GM12878 (cell line): ENCODE measurements around the gene ABCG1. TPM values are rescaled to one million over a fixed set of nuclear protein-coding genes. Genes with fewer than 3 reads are reported as not detected.

Source experiments
- ATAC-seq: fragments of 200-7000 bp; cut with Tn5 transposase; 3 replicates; pipeline ENCODE4 v1.9.1; 2020; ENCODE audit warnings: mild to moderate bottlenecking, moderate library complexity
- BruUV-seq: library from RNA; stranded (reverse); fragments of 400-500 nt; replicated peaks from 2 replicates; lab custom pipeline; 2021; lab: Mats Ljungman, UMichigan
- CTCF ChIA-PET: fragments of 300-600 bp; sonication (Branson Sonifier 250); formaldehyde crosslinking; extraction: SDS; loops from one replicate; lab custom pipeline; 2021; ENCODE audit warnings: inconsistent platforms; lab: Yijun Ruan, JAX
- POLR2A ChIA-PET: fragments of 350-600 bp; formaldehyde crosslinking; extraction: SDS; loops from one replicate; lab custom pipeline; 2021; ENCODE audit warnings: inconsistent platforms; lab: Charles Lee
- RAD21 ChIA-PET: fragments of 300-600 bp; sonication (Branson Sonifier 250); formaldehyde crosslinking; loops from one replicate; lab custom pipeline; 2023; ENCODE audit warnings: antibody characterized with exemption; ENCODE audit not compliant: unreplicated experiment; lab: Charles Lee
- SMC1A ChIA-PET: fragments of 300-600 bp; sonication (Branson Sonifier 250); formaldehyde crosslinking; loops from one replicate; lab custom pipeline; 2023; ENCODE audit not compliant: unreplicated experiment, uncharacterized antibody; lab: Charles Lee
- DNase-seq: peaks from one replicate; pipeline ENCODE4 v3.0.0-alpha.2; 2011; ENCODE audit warnings: low read depth, low spot score
- FAIRE-seq: peaks from 3 replicates; lab custom pipeline; 2011; peaks lifted over from hg19 to GRCh38; lab: Jason Lieb, UNC
- H2AFZ ChIP-seq: 2 replicates; pipeline ENCODE4 v1.6.0; 2011; ENCODE audit warnings: low read depth, low read length, control low read depth; ENCODE audit not compliant: control insufficient read depth
- H3K27ac ChIP-seq: 2 replicates; pipeline ENCODE4 v1.5.1; 2011; ENCODE audit warnings: control low read depth; ENCODE audit not compliant: control insufficient read depth, insufficient read depth
- H3K27me3 ChIP-seq, 2 experiments: replicated peaks in 1 of 2; 2 replicates each; pipeline versions ENCODE4 v1.6.0 to v1.6.1; 2011; ENCODE audit warnings: low read length in 1 of 2; ENCODE audit not compliant: control insufficient read depth in 2 of 2, insufficient read depth in 2 of 2
- H3K36me3 ChIP-seq, 2 experiments: 2 replicates each; pipeline ENCODE4 v1.5.1; 2011; ENCODE audit warnings: low read length in 1 of 2; ENCODE audit not compliant: control insufficient read depth in 2 of 2, insufficient read depth in 2 of 2
- H3K4me1 ChIP-seq: 2 replicates; pipeline ENCODE4 v1.6.1; 2011; ENCODE audit warnings: mild to moderate bottlenecking, low read length, moderate library complexity, mixed read lengths; ENCODE audit not compliant: control insufficient read depth, insufficient read depth
- H3K4me2 ChIP-seq: 2 replicates; pipeline ENCODE4 v1.6.0; 2011; ENCODE audit warnings: control low read depth; ENCODE audit not compliant: control insufficient read depth, insufficient read depth
- H3K4me3 ChIP-seq: fragments of 200-600 bp; sonication (generic); 2 replicates; pipeline ENCODE4 v1.5.1; 2016
- H3K79me2 ChIP-seq: 2 replicates; pipeline ENCODE4 v1.6.0; 2011; ENCODE audit warnings: low read length; ENCODE audit not compliant: control insufficient read depth, insufficient read depth
- H3K9ac ChIP-seq: 2 replicates; pipeline ENCODE4 v1.8.0; 2011; ENCODE audit warnings: low read length, control low read depth, mixed read lengths; ENCODE audit not compliant: control insufficient read depth, insufficient read depth
- H3K9me3 ChIP-seq: replicated peaks from 3 replicates; pipeline ENCODE4 v1.5.1; 2011; ENCODE audit warnings: mild to moderate bottlenecking, low read length; ENCODE audit not compliant: control insufficient read depth, insufficient read depth
- H4K20me1 ChIP-seq: 2 replicates; pipeline ENCODE4 v1.6.0; 2011; ENCODE audit not compliant: control insufficient read depth, insufficient read depth
- ATF3 ChIP-seq: IDR thresholded peaks from 2 replicates; pipeline ENCODE4 v1.6.1; 2011; ENCODE audit warnings: low read depth, mild to moderate bottlenecking, low read length, moderate library complexity, borderline replicate concordance; ENCODE audit errors: extremely low read depth
- ATF7 ChIP-seq: fragments of 450-650 bp; IDR thresholded peaks from 2 replicates; pipeline ENCODE4 v1.6.1; 2016; ENCODE audit warnings: low read depth, mild to moderate bottlenecking
- IRF4 ChIP-seq: IDR thresholded peaks from 2 replicates; pipeline ENCODE4 v1.6.1; 2011; ENCODE audit warnings: low read depth, low read length
- IRF5 ChIP-seq: fragments of 450-650 bp; IDR thresholded peaks from 2 replicates; pipeline ENCODE4 v1.6.1; 2017; ENCODE audit warnings: borderline replicate concordance
- MYC ChIP-seq: IDR thresholded peaks from 2 replicates; pipeline ENCODE4 v1.6.1; 2011; ENCODE audit warnings: mild to moderate bottlenecking, low read length, moderate library complexity, inconsistent platforms; ENCODE audit not compliant: insufficient read depth, insufficient replicate concordance, insufficient read length, severe bottlenecking
- PAX5 ChIP-seq: IDR thresholded peaks from 2 replicates; pipeline ENCODE4 v1.6.1; 2011; ENCODE audit warnings: low read depth, low read length, borderline replicate concordance
- PKNOX1 ChIP-seq: fragments of 450-650 bp; IDR thresholded peaks from 2 replicates; pipeline ENCODE4 v1.6.1; 2016; ENCODE audit warnings: mild to moderate bottlenecking
- RELA ChIP-seq: fragments of 450-650 bp; IDR thresholded peaks from 2 replicates; pipeline ENCODE4 v1.8.0; 2014; ENCODE audit warnings: borderline replicate concordance; ENCODE audit not compliant: partially characterized antibody
- RELB ChIP-seq: fragments of 450-650 bp; IDR thresholded peaks from 2 replicates; pipeline ENCODE4 v1.6.1; 2017; ENCODE audit warnings: low read depth, mild to moderate bottlenecking, moderate library complexity
- SIN3A ChIP-seq: IDR thresholded peaks from 2 replicates; pipeline ENCODE4 v1.6.1; 2012; ENCODE audit warnings: low read depth, low read length, improper control_type of control experiment
- SMARCA5 ChIP-seq: fragments of 450-650 bp; IDR thresholded peaks from 2 replicates; pipeline ENCODE4 v1.6.1; 2017; ENCODE audit warnings: mild to moderate bottlenecking
- SPI1 ChIP-seq: IDR thresholded peaks from 2 replicates; pipeline ENCODE4 v1.6.1; 2011; ENCODE audit warnings: low read depth, mild to moderate bottlenecking, low read length, moderate library complexity, borderline replicate concordance; ENCODE audit not compliant: insufficient read depth
- SRF ChIP-seq, 2 experiments: IDR thresholded peaks; 2 replicates each; pipeline ENCODE4 v1.6.1; 2011; ENCODE audit warnings: low read depth in 2 of 2, low read length in 2 of 2, mild to moderate bottlenecking in 1 of 2, moderate library complexity in 1 of 2
- USF2 ChIP-seq: IDR thresholded peaks from 2 replicates; pipeline ENCODE4 v1.6.1; 2011; ENCODE audit warnings: low read depth, low read length, improper control_type of control experiment, borderline replicate concordance
- WRNIP1 ChIP-seq: IDR thresholded peaks from 2 replicates; pipeline ENCODE4 v1.6.1; 2011; ENCODE audit warnings: low read depth, low read length, improper control_type of control experiment, borderline replicate concordance
- ZNF207 ChIP-seq: fragments of 450-650 bp; IDR thresholded peaks from 2 replicates; pipeline ENCODE4 v1.6.1; 2014; ENCODE audit warnings: antibody characterized with exemption, mild to moderate bottlenecking, borderline replicate concordance
- ZNF384 ChIP-seq: IDR thresholded peaks from 2 replicates; pipeline ENCODE4 v1.6.1; 2012; ENCODE audit warnings: low read depth, mild to moderate bottlenecking, low read length, improper control_type of control experiment, borderline replicate concordance
- ZNF622 ChIP-seq: fragments of 450-650 bp; IDR thresholded peaks from 2 replicates; pipeline ENCODE4 v1.6.1; 2017; ENCODE audit warnings: mild to moderate bottlenecking, inconsistent platforms
- WGBS: methylation state at CpG from one replicate; pipeline ENCODE4 v1.1.6; 2016; ENCODE audit warnings: low lambda C conversion rate; ENCODE audit not compliant: insufficient replicate concordance, insufficient coverage; ENCODE audit errors: missing lambda C conversion rate; 5-methylcytosine and 5-hydroxymethylcytosine counted together
- in situ Hi-C: fragments of 300-500 bp; cut with MboI; formaldehyde crosslinking; loops from 9 replicates; pipeline ENCODE4 v1.14.3; 2018; ENCODE audit warnings: mixed read lengths
- intact Hi-C: fragments of 100-400 bp; cut with micrococcal nuclease; formaldehyde crosslinking; loops from one replicate; pipeline ENCODE4 v1.14.2; 2022; ENCODE audit not compliant: unreplicated experiment
- polyA plus RNA-seq, 11 experiments: library from polyadenylated mRNA; depleted of rRNA in 4 of 11; unstranded in 6 of 11; stranded (reverse) in 5 of 11; fragments of >200 nt; fragmentation: Nextera tagmentation in 4 of 11; fragmentation: Illumina TruSeq in 1 of 11; extraction: Ambion mirVana in 4 of 11; extraction: Trizol in 1 of 11; gene quantifications; 1 replicate in 1 of 11; 2 replicates in 10 of 11; pipeline versions ENCODE4 v1.2.1 to v1.2.3, GENCODE V29; 2011 to 2016; ENCODE audit warnings: inconsistent platforms in 2 of 11, missing spikeins in 2 of 11, low read depth in 1 of 11
- total RNA-seq, 4 experiments: library from RNA; depleted of rRNA in 3 of 4; stranded (reverse); fragments of >200 nt in 3 of 4; fragmentation: Illumina TruSeq in 1 of 4; extraction: Trizol in 1 of 4; gene quantifications; 2 replicates each; pipeline versions ENCODE4 v1.2.1 to v1.2.3, GENCODE V29; 2013 to 2021

Gene ABCG1
- total and polyA plus RNA-seq, 10 of the 15 experiments (the other 5 are each of a cell fraction or from before 2014, with no cell fraction given), result 0.59 to 19.3 (median 5.7) TPM

GRCh38 chr21:42302076-42302650 is 83.2 kb downstream of the ABCG1 start:
- in situ Hi-C loops, result no loop called here
- POLR2A ChIA-PET, result no interaction called here

More at GRCh38 chr21:42302076-42302650, 83.2 kb downstream of the ABCG1 start:
- TF ChIP-seq SMARCA5 (no peak), PKNOX1 (no peak), ZNF207 (no peak), PAX5 (no peak), ATF3 (no peak), SPI1 (no peak), SIN3A (no peak), IRF4 (no peak), ZNF622 (no peak), RELB (no peak), ZNF384 (no peak), USF2 (no peak), SRF (IDR thresholded peaks at IDR 0.05; ENCODE audit: low read depth in 2 of 2, low read length in 2 of 2) (no peak), RELA (no peak), WRNIP1 (no peak), ATF7 (no peak), MYC (no peak), IRF5 (no peak)
- Histone ChIP-seq H3K4me1 (no peaks in the 10 kb centered on the region), H3K36me3 (no peaks in the 10 kb centered on the region), H4K20me1 (no peaks in the 10 kb centered on the region), H3K9ac (no peak overlapping the region), H3K27me3 (no peaks in the 10 kb centered on the region; a peak in 1 of 4 replicates), H3K79me2 (no peaks in the 10 kb centered on the region), H2AFZ (no peak overlapping the region), H3K4me2 (no peak overlapping the region), H3K9me3 (no peaks in the 10 kb centered on the region), H3K27ac (no peak overlapping the region), H3K4me3 (no peak overlapping the region)
- intact Hi-C loops, result no loop called here
- RAD21 ChIA-PET, result interaction anchor here (1.2 to 1.7 kb wide), 4 partner anchors 17 to 134 kb away, joined by 3 to 4 read pairs (median 4); partner anchors contain the start of gene ABCG1
- CTCF ChIA-PET, result interaction anchor here (0.9 to 1.7 kb wide), 5 partner anchors 8 to 156 kb away, joined by 3 to 12 read pairs (median 4); no protein-coding TSS in a partner anchor
- no TSS peak for BruUV-seq
- FAIRE-seq, result no peak
- no peak for DNase-seq
- SMC1A ChIA-PET, result interaction anchor here (0.9 to 2.2 kb wide), 4 partner anchors 9 to 138 kb away, joined by 3 to 6 read pairs (median 4); no protein-coding TSS in a partner anchor
- ATAC-seq, result no peak
- 43% methylated on average over 12 of the region's 12 CpGs for WGBS
